NCI-H2196 (cell line): ENCODE measurements around the gene MTHFD2L.
"Not testable (repeated sequence)": the region's sequence is repeated elsewhere in the genome, so short reads cannot be mapped to it uniquely, and the experiment has no call there.

Source experiments
- DNase-seq: peaks from one replicate; lab custom pipeline; 2025; ENCODE audit not compliant: unreplicated experiment; lab: John Stamatoyannopoulos, UW

MTHFD2L gene

DNA sequence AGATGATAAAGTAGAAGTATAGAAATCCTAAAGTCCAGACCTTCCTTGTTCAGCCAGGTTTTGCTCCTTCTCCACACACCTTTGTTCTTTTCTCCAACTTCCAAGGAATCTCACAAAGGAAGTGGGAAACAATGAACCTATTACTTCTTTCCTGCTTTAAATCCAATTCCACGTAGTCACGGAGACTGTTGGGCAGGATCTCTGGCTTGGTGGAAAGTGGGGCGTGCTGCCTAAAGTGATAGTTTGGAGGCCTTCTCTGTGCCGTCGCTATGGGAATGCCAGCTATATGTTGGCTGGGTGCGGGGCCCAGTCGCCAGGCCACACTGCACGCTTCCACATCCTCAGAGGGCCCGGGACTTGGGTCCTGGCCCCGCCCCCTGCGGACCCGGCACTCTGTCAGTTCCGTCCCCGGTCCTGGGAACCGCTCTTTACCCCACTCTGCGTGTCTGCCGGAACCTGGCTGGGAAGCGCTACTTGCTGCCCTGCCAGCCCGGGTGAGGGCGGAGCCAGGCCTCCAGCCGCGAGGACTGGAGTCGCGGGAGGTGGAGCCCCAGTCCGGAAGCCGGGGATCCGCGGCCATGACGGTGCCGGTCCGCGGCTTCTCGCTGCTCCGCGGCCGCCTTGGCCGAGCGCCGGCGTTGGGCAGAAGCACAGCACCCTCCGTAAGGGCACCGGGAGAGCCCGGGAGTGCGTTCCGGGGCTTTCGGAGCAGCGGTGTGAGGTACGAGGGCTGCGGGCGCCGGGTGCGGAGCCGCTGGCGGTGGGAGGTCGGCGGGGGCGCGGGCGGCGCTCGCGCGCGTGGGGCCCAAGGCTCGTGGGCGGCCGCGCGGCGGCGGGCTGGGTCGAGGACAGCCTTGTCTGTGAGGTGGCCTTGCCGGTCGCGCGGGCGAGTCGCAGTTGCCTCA, at the start of gene MTHFD2L:
TSS of gene MTHFD2L (plus strand) at position 558 of the 905 bp plus-strand sequence. CDS start at position 579, 21 bp downstream.
- peak; percentile 83 for DNase-seq

GRCh38 chr4:74108457-74109115, 49.3 kb upstream of the MTHFD2L start:
- DNase-seq = no peak

GRCh38 chr4:74109116-74109869, 48.6 kb upstream of the MTHFD2L start:
- DNase-seq = no peak

DNA sequence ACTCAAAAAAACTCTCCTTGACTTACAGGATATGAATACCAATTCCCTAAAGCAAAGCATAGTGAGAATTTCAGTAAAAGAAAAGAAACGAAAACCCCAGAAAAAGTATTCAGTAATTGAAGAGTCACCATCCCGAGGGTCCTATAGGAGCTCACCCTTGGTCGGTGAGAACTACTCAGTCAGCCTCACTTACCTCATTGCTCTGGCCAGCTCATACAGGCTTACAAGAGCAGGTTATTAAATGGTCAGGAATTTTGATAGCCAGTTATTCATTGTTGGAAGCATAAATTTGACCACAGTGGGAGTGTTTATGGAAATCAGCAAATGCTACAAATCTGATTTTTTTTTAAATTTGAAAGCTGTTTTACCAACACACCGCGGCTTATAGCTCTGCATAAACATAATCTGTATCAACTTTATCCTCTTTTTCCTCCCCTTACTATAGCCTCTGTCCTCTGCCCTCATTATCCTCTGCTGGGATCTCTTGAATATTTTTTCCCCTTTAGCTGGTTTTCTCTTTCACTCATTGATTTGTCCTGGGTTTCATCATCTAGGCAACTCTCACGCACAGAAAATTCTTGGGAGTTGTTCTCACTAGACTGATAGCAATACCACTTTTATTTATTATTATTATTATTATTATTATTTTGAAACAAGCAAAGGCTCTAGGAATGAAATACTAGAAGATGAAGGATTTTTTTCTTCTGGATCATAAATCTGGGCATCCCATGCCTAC, 47.9 kb upstream of the MTHFD2L start:
- no peak for DNase-seq

- no peak for DNase-seq
Measured at GRCh38 chr4:74110670-74111069, 47.2 kb upstream of the MTHFD2L start.

- no peak for DNase-seq
Measured at GRCh38 chr4:74111306-74111975, 46.5 kb upstream of the MTHFD2L start.

DNA sequence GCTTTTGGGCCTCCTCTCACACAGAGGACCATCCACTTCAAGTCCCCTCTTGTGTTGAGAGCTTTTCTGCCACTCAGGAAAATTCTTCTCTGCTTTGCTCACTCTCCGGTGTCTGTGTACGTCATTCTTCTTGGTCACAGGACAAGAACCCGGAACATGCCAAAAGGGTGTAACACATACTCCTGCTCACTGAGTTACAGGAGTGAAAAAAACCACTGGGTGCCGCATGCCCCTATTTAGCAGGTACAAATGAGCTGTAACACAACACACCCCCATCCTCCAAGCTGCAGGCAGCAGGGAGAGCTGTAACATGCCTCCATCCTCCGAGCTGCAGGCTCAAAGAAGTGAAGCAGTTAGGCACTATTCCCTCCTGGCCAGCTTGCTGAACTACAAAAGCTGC, 45.9 kb upstream of the MTHFD2L start:
- no peak for DNase-seq

DNA sequence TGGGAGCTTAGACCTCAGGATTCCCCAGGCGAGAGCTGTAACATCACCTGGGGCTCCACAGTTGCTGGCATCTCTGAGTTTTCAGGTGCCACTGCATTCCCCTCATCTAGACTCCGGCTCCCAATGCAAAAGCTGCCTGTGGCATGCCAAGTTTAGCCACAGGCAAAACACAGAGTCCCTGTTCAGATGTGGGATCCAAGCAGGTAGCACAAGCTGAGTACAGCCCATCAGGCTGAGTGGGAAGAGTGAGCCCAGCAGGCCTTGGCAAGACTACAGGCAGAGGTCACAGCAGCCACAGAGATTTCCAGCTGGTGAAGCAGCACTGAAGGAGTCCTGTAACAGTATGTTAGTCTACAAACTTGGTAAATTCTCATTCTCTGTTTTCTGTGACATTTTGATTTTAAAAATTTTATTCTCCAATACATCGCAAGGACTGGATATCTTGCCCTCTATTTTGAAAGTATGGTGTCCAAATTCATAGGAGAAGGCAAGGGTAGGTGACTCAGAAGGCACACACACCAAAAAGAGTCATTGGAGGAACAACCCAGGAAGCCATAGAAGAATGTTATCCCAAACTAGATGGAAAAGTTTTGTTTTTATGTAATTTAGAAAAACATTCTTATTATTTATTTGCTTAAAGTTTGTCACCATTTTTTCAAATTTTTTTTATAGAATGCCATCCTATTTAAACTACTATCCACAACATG, 45.4 kb upstream of the MTHFD2L start:
- DNase-seq = no peak

DNA sequence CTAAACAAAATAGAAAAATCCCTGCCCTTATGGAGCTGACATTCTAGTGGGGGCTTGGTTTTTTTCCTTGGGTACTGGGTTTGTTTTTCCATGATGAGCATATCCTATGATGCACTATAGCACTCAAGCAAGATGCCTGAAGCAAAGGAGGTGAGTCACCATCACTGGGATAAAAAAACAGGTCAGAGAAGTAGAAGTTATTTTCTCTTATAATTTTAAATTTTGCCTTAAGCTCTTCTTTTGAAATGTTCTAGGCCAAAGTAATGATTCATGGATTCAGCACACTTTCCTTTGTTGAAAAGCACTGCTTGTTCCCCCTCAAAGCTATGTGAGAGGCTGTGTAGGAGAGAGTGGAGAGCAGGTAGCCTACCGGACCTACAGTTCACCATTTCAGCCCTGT, 43.7 kb upstream of the MTHFD2L start:
- no peak for DNase-seq

DNA sequence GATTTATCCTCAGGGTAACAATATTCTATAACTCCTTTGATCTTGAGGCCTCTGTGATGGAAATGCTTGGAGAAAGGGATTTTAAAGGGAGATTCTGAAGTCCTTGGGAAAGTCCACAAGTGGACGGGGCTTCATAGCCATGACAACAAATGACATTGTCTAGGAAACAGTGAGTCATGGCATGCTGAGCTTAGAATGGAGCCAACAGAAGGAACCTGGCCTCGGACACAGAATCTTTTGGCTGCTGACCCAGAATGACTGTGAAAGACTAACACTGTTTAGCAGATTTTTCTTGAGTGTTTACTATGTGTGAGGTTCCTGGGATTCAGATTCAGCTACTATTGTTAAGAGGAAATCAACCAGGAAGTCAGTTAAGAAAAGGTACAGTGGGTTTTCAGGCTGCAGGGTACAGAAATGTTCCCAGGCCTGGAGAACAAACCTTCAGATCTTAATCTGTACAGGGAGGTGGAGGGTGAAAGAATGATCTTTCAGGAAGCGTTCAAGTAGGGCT, 40.8 kb upstream of the MTHFD2L start:
- DNase-seq = peak; percentile 65

- no peak for DNase-seq
Measured at GRCh38 chr4:74118600-74119338, 39.1 kb upstream of the MTHFD2L start.

DNA sequence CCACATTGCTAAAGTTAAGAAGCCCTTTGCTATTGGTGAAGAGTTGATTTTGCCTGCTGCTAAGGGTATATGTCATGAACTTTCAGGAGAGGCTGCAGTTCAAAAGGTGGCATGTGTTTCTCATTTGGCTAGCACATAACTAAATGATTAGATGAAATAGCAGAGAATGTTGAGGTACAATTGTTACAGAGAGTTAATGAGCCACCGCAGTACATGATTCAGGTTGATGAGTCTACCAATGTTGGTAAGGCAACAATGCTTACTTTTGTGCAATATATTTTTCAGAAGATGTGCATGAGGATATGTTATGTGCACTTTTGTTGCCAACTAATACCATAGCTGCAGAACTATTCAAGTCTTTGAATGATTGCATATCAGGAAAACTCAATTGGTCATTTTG, 37.8 kb upstream of the MTHFD2L start:
- no peak for DNase-seq

DNA sequence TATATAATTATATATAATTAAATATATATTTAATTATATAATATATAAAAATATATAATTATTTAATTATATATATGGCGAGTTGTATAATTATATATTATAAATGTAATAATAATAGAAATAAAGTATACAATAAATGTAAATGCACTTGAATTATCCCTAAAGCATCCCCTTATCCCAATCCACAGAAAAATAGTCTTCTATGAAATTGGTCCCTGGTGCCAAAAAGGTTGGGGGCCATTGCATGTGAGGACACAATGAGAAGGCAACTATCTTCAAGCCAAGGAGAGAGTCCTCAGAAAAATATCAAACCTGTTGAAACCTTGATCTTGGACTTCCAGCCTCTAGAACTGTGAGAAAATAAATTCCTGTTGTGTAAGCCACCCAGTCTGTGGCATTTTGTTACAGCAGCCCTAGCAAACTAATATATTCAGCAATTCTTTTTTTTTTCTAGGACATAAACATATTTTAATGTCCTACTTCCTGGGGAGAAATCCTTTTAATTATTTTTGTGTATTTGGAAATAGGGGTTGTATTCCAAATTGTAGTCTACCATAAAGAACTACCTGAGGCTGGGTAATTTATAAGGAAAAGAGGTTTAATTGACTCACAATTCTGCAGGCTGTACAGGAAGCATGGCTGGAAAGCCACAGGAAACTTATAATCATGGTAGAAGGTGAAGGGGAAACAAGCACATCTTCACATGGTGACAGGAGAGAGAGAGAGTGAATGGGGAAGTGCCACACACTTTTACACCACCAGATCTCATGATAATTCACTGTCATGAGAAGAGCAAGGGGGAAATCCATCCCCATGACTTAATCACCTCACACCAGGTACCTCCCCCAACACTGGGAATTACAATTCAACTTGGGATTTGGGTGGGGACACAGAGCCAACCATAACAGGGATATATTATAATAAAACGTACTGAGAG, 36.0 kb upstream of the MTHFD2L start:
- no peak for DNase-seq

- DNase-seq = peak; percentile 8
Measured at GRCh38 chr4:74123065-74123728, 34.7 kb upstream of the MTHFD2L start.

DNA sequence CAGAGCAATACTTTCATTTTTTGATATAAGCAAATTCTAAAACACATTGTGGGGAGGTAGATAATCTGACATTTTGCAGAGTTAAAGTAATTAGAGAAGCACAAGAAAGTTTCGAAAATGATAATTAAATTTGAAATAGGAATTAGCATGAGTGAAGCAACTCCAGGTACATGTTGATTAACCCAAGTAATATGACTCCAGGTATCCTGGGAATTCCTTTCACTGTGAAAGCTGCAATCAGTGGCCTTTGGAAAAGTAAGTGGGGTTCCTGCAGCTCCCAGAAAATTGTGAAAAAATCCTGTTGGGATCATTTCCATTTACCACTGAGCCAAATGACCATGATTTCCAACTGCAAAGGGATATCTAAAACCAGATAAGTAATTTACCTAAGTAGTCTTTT, 32.9 kb upstream of the MTHFD2L start:
- DNase-seq = no peak

GRCh38 chr4:74127745-74128144, 30.2 kb upstream of the MTHFD2L start:
- no peak for DNase-seq

DNA sequence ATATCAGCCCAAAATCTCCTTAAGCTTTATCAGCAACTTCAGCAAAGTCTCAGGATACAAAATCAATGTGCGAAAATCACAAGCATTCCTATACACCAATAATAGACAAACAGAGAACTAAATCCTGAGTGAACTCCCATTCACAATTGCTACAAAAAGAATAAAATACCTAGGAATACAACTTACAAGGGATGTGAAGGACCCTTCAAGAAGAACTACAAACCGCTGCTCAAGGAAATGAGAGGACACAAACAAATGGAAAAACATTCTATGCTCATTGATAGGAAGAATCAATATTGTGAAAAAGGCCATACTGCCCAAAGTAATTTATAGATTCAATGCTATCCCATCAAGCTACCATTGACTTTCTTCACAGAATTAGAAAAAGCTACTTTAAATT, 27.1 kb upstream of the MTHFD2L start:
- not testable (repeated sequence) for DNase-seq
